Panc1 (cell line): ENCODE results near the gene PDE11A. TPM values are rescaled to one million over a fixed set of nuclear protein-coding genes. Genes with fewer than 3 reads are reported as not detected.

Source experiments
- ATAC-seq: fragments of 200-7000 bp; cut with Tn5 transposase; 2 replicates; pipeline ENCODE4 v1.9.1; 2020; ENCODE audit warnings: mild to moderate bottlenecking, moderate library complexity
- BruUV-seq: library from RNA; stranded (reverse); fragments of 400-500 nt; replicated peaks from 2 replicates; lab custom pipeline; 2021; lab: Mats Ljungman, UMichigan
- CTCF ChIA-PET: fragments of 300-600 bp; sonication (Branson Sonifier 250); formaldehyde crosslinking; loops from one replicate; lab custom pipeline; 2022; ENCODE audit warnings: antibody characterized with exemption; lab: Charles Lee
- POLR2A ChIA-PET: fragments of 300-600 bp; sonication (Branson Sonifier 250); formaldehyde crosslinking; loops from one replicate; lab custom pipeline; 2022; ENCODE audit warnings: antibody characterized with exemption; lab: Charles Lee
- DNase-seq: peaks from one replicate; pipeline ENCODE4 v3.0.0-alpha.2; 2010; ENCODE audit warnings: low read depth, low spot score
- H3K27ac ChIP-seq: 2 replicates; pipeline ENCODE4 v1.5.1; 2011; ENCODE audit warnings: mild to moderate bottlenecking, low read length, inconsistent platforms
- H3K27me3 ChIP-seq: fragments of 200-500 bp; sonication (Bioruptor generic); 2 replicates; pipeline ENCODE4 v1.6.0; 2014; ENCODE audit warnings: low read length, inconsistent platforms; ENCODE audit not compliant: control insufficient read depth, insufficient read depth
- H3K36me3 ChIP-seq: fragments of 200-500 bp; sonication (Bioruptor generic); 2 replicates; pipeline ENCODE4 v1.5.1; 2014; ENCODE audit warnings: inconsistent platforms, mild to moderate bottlenecking, low read length, moderate library complexity; ENCODE audit not compliant: control insufficient read depth, insufficient read depth
- H3K4me1 ChIP-seq: 2 replicates; pipeline ENCODE4 v1.5.1; 2011; ENCODE audit warnings: inconsistent platforms, mild to moderate bottlenecking, low read length, moderate library complexity; ENCODE audit not compliant: control insufficient read depth, insufficient read depth
- H3K4me3 ChIP-seq, 2 experiments: 2 replicates each; pipeline ENCODE4 v1.5.1; 2011 to 2012; ENCODE audit warnings: low read depth in 2 of 2, low read length in 2 of 2, mild to moderate bottlenecking in 2 of 2, inconsistent platforms in 1 of 2, moderate library complexity in 1 of 2
- H3K9me3 ChIP-seq: fragments of 200-500 bp; sonication (Bioruptor generic); 2 replicates; pipeline ENCODE4 v1.5.1; 2014; ENCODE audit warnings: low read depth, mild to moderate bottlenecking, inconsistent platforms, low read length, moderate library complexity; ENCODE audit not compliant: control insufficient read depth, insufficient read depth
- POLR2AphosphoS5 ChIP-seq: IDR thresholded peaks from 2 replicates; pipeline ENCODE4 v1.6.1; 2012; ENCODE audit warnings: mild to moderate bottlenecking, low read depth, low read length, moderate library complexity
- SIN3A ChIP-seq: IDR thresholded peaks from 2 replicates; pipeline ENCODE4 v1.6.1; 2012; ENCODE audit warnings: low read depth, mild to moderate bottlenecking, low read length, moderate library complexity, borderline replicate concordance; ENCODE audit not compliant: insufficient read depth
- TCF7L2 ChIP-seq: IDR thresholded peaks from 2 replicates; pipeline ENCODE4 v1.6.1; 2011; ENCODE audit warnings: mild to moderate bottlenecking, low read depth, low read length, inconsistent platforms
- in situ Hi-C: cut with HindIII; loops from 2 replicates; pipeline ENCODE4 v1.10.0; 2016; ENCODE audit warnings: low sequenced_read_pairs, low pct_unique_long_range_greater_than_20kb
- intact Hi-C: fragments of 100-400 bp; cut with micrococcal nuclease; formaldehyde crosslinking; loops from one replicate; pipeline ENCODE4 v1.10.0; 2022; ENCODE audit not compliant: unreplicated experiment
- total RNA-seq: library from RNA; stranded (reverse); gene quantifications from one replicate; pipeline ENCODE4 v1.2.1, GENCODE V29; 2021; ENCODE audit not compliant: unreplicated experiment
- TF ChIP-seq, protein P1 (sequence below), 2 experiments: IDR thresholded peaks; 2 replicates each; pipeline ENCODE4 v1.6.1; 2011 to 2012; ENCODE audit warnings: low read depth in 2 of 2, control low read depth in 1 of 2, low read length in 1 of 2, mild to moderate bottlenecking in 1 of 2, moderate library complexity in 1 of 2; ENCODE audit not compliant: insufficient read depth in 1 of 2
- TF ChIP-seq, protein P2 (sequence below): fragments of 450-650 bp; IDR thresholded peaks from 2 replicates; pipeline ENCODE4 v1.5.1; 2017; ENCODE audit warnings: mild to moderate bottlenecking

PDE11A gene
- total RNA-seq, 1 experiment from 2014 or later = not detected

DNA sequence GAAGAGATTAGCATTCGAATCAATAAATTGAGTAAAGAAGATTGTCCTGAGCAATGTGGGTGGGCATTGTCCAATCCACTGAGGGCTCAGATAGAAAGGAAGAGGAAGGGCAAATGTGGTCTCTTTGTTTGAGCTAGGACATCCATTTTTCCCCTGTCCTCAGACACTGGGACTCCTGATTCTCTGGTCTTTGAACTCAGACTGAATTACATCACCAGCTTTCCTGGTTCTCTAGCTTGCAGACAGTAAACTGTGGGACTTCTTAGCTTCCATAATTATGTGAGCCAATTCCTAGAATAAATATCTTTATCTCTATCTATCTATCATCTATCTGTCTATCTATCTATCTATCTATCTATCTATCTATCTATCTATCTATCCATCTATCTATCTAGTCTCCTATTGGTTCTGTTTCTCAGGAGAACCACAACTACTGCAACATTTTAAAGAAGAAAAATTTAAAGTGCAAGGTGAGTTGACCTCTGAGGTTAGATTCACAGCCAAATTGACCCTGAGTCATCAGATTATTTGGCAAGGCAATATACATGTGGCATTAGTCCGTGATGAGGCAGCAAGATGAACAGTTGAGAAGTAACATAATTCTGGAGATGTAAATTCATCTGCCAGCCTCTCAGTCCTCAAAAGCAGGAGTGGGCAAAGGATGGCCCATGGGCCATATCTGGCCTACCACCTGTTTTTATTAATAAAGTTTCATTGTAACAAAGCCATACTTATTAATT is 191.4 kb downstream of the PDE11A start:
- H3K27ac ChIP-seq = no peak overlapping the region
- ATAC-seq (no peak), DNase-seq (no peak)
- CTCF ChIA-PET = no interaction called here
- no peaks in the 10 kb centered on the region for H3K9me3 ChIP-seq
- no peak for TF ChIP-seq TCF7L2
- POLR2A ChIA-PET = no interaction called here
- in situ Hi-C loops = no loop called here
- intact Hi-C loops = no loop called here
- H3K27me3 ChIP-seq = 0 out of 2 replicates have a peak, but pooled peaks cover 2% of the 10 kb centered on the region
- H3K4me3 ChIP-seq = no peak overlapping the region
- no peaks in the 10 kb centered on the region for H3K36me3 ChIP-seq
- H3K4me1 ChIP-seq = no peaks in the 10 kb centered on the region
- BruUV-seq = no TSS peak

DNA sequence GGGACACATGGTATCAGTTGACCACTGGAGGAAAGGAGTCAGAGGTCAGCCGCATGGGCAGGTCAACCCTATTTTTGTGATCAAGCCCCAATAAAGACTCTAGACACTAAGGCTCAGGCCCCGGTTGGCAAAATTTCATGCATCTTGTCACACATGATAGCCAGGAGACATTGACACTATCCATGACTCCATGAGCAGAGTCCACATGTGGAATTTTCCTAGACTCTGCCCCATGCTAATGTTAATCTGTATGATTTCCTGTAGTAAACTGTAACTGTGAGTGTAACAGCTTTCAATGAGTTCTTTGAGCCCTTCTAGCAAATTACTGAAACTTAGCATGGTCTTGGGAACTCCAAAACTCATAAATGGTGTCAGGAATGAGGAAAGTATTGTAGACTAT is 192.3 kb downstream of the PDE11A start:
- ATAC-seq = no peak
- Histone ChIP-seq H3K9me3 (no peaks in the 10 kb centered on the region), H3K36me3 (no peaks in the 10 kb centered on the region), H3K27me3 (no peaks in the 10 kb centered on the region), H3K4me1 (no peaks in the 10 kb centered on the region), H3K27ac (no peak overlapping the region), H3K4me3 (no peak overlapping the region)
- POLR2A ChIA-PET = no interaction called here
- in situ Hi-C loops = no loop called here
- DNase-seq = no peak
- BruUV-seq = no TSS peak
- intact Hi-C loops = no loop called here
- TF ChIP-seq, protein P1, sequence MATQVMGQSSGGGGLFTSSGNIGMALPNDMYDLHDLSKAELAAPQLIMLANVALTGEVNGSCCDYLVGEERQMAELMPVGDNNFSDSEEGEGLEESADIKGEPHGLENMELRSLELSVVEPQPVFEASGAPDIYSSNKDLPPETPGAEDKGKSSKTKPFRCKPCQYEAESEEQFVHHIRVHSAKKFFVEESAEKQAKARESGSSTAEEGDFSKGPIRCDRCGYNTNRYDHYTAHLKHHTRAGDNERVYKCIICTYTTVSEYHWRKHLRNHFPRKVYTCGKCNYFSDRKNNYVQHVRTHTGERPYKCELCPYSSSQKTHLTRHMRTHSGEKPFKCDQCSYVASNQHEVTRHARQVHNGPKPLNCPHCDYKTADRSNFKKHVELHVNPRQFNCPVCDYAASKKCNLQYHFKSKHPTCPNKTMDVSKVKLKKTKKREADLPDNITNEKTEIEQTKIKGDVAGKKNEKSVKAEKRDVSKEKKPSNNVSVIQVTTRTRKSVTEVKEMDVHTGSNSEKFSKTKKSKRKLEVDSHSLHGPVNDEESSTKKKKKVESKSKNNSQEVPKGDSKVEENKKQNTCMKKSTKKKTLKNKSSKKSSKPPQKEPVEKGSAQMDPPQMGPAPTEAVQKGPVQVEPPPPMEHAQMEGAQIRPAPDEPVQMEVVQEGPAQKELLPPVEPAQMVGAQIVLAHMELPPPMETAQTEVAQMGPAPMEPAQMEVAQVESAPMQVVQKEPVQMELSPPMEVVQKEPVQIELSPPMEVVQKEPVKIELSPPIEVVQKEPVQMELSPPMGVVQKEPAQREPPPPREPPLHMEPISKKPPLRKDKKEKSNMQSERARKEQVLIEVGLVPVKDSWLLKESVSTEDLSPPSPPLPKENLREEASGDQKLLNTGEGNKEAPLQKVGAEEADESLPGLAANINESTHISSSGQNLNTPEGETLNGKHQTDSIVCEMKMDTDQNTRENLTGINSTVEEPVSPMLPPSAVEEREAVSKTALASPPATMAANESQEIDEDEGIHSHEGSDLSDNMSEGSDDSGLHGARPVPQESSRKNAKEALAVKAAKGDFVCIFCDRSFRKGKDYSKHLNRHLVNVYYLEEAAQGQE (IDR thresholded peaks at IDR 0.05; ENCODE audit: insufficient read depth in 1 of 2, low read depth in 2 of 2, low read length in 1 of 2) = no peak
- no peak for TF ChIP-seq TCF7L2
- no peak for TF ChIP-seq POLR2AphosphoS5
- TF ChIP-seq, protein P2, sequence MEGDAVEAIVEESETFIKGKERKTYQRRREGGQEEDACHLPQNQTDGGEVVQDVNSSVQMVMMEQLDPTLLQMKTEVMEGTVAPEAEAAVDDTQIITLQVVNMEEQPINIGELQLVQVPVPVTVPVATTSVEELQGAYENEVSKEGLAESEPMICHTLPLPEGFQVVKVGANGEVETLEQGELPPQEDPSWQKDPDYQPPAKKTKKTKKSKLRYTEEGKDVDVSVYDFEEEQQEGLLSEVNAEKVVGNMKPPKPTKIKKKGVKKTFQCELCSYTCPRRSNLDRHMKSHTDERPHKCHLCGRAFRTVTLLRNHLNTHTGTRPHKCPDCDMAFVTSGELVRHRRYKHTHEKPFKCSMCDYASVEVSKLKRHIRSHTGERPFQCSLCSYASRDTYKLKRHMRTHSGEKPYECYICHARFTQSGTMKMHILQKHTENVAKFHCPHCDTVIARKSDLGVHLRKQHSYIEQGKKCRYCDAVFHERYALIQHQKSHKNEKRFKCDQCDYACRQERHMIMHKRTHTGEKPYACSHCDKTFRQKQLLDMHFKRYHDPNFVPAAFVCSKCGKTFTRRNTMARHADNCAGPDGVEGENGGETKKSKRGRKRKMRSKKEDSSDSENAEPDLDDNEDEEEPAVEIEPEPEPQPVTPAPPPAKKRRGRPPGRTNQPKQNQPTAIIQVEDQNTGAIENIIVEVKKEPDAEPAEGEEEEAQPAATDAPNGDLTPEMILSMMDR = no peak
- no peak for TF ChIP-seq SIN3A
- CTCF ChIA-PET = no interaction called here

DNA sequence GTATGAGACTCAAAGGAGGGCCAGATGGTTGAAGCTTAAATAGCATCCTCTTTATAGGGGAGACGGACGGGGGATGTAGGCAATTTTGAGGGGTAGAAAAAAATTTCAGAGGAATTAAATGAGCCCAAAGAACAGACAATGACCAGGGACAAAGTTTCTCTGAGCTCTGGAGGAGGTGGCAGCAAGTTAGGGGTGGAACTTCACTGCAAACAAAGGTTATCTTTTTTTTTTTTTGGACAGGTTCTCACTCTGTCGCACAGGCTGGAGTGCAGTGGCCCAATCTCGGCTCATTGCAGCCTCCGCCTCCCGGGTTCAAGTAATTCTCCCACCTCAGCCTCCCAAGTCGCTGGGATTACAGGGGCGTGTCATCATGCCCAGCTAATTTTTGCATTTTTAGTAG is 195.6 kb downstream of the PDE11A start:
- H3K27ac ChIP-seq = no peak overlapping the region
- BruUV-seq = no TSS peak
- ATAC-seq (no peak), DNase-seq (no peak)
- CTCF ChIA-PET = no interaction called here
- H3K9me3 ChIP-seq = no peaks in the 10 kb centered on the region
- TF ChIP-seq, protein P1 (IDR thresholded peaks at IDR 0.05; ENCODE audit: insufficient read depth in 1 of 2, low read depth in 2 of 2, low read length in 1 of 2) = no peak
- TF ChIP-seq SIN3A (no peak), POLR2AphosphoS5 (no peak), TCF7L2 (no peak)
- TF ChIP-seq, protein P2 = no peak
- intact Hi-C loops (no loop called here), in situ Hi-C loops (no loop called here)
- H3K36me3 ChIP-seq = no peaks in the 10 kb centered on the region
- H3K4me3 ChIP-seq = no peak overlapping the region
- H3K27me3 ChIP-seq = no peaks in the 10 kb centered on the region
- POLR2A ChIA-PET = no interaction called here
- no peaks in the 10 kb centered on the region for H3K4me1 ChIP-seq
